ENCODE measurements around the gene AMER1. TPM values are rescaled to one million over a fixed set of nuclear protein-coding genes. Genes with fewer than 3 reads are reported as not detected.

Gene AMER1
- total RNA-seq, 4 donors from 2014 or later = 3.4 to 9.5 (median 7.2) TPM

DNA sequence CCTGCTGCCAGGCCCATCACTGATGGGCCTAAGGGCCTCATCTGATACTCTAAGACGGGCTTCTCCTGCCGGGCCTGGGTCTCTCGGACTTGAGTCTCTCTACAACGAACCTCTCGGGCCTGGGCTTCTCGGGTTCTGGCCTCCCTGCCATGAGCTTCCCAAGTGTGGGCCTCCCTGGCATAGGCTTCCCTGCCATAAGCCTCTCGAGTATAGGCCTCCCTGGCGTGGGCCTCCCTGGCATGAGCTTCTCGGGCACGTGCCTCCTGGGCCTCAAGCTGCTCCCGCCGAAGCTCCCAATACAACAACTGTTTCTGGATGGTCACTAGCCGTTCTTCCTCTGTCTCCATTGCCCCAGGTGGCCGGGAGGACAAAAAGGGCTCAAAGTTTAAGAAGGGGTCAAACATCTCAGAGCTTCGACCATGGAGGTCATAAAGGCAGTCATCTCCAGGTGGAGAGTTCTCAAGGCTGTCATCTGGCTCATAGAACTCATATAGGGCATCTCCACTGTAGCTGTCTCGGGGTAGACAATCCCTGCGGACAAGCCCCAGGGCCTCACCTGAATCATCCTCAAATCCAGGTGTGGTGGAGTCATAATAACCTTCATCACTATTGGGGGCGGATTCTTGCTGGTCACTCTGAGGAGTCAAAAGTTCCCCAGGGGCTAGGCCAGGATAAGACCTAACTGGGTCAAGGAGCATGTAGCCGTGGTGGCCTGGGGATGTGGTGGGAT is 14.1 kb downstream of the AMER1 start:
- Histone ChIP-seq H3K27ac (no peak overlapping the region), H3K4me3 (no peak overlapping the region), H3K36me3 (peaks cover 0 to 38% of the 10 kb centered on the region in 2 donors), H3K27me3 (no peaks in the 10 kb centered on the region), H3K4me1 (no peaks in the 10 kb centered on the region), H3K9me3 (no peaks in the 10 kb centered on the region)
- WGBS, 2 donors (ENCODE audit: low coverage in 1 of 2) = 90 to 92% methylated on average over 2 of the region's 19 CpGs
- TF ChIP-seq EP300 (IDR thresholded peaks at IDR 0.05) (no peak), POLR2A (IDR thresholded peaks at IDR 0.05) (no peak), POLR2AphosphoS5 (IDR thresholded peaks at IDR 0.05) (no peak)
- TF ChIP-seq, protein P1, sequence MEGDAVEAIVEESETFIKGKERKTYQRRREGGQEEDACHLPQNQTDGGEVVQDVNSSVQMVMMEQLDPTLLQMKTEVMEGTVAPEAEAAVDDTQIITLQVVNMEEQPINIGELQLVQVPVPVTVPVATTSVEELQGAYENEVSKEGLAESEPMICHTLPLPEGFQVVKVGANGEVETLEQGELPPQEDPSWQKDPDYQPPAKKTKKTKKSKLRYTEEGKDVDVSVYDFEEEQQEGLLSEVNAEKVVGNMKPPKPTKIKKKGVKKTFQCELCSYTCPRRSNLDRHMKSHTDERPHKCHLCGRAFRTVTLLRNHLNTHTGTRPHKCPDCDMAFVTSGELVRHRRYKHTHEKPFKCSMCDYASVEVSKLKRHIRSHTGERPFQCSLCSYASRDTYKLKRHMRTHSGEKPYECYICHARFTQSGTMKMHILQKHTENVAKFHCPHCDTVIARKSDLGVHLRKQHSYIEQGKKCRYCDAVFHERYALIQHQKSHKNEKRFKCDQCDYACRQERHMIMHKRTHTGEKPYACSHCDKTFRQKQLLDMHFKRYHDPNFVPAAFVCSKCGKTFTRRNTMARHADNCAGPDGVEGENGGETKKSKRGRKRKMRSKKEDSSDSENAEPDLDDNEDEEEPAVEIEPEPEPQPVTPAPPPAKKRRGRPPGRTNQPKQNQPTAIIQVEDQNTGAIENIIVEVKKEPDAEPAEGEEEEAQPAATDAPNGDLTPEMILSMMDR (IDR thresholded peaks at IDR 0.05) = no peak
- ATAC-seq = no peak

DNA sequence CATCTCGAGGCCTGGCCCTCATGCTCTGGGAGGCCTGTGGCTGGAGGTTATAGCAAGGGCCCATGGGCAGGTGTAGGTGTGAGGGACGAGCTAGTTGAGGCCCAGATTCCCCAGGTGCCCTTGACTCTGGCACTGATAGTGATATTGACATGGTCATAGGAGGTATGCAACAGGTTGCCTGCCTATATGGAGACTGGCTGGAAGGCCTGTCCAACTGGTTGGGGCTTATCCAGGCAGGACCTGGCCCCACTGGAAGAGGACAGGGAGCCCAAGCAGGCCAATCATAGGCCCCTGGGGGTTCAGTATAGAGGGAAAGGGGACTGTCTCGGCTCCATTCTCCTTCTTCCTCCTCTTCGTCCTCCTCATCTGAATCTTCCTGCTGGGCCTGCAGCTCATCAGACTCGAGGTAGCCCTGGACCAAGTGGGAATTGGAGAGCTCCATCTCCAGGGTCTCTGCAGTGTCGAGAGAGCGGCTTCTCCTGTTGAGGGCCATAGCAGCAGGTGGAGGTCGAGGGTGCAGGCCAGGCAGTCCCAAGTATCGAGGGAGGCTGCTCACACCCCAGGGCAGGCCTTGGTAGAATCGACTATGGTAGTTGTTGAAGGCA is 15.3 kb downstream of the AMER1 start:
- Histone ChIP-seq H3K27me3 (no peaks in the 10 kb centered on the region), H3K27ac (no peak overlapping the region), H3K36me3 (peaks cover 0 to 38% of the 10 kb centered on the region in 2 donors), H3K4me1 (no peaks in the 10 kb centered on the region), H3K4me3 (no peak overlapping the region), H3K9me3 (no peaks in the 10 kb centered on the region)
- WGBS, 2 donors (ENCODE audit: low coverage in 1 of 2) = no CpG with 5 or more reads among the region's 10 CpGs
- ATAC-seq = no peak
- no peak for TF ChIP-seq POLR2A (IDR thresholded peaks at IDR 0.05)

DNA sequence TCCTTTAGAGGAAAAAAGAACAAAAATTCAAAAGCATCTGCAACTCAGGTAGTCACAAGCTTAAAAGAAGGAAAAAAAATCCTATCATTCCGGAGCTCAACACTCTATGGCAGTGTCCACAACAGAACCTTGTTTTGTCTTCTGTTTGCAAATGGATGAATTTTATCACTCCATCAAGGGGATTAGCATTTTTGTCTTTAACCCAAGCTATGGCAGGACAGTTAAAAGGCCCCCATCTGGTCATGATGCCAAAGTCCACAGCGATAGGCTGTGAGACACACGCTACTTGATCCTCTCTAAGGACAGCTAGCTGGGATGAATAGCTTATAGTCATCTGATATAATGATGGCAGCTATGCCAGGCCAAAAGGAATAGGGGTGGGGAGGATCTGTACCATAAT is 16.6 kb downstream of the AMER1 start:
- no peaks in the 10 kb centered on the region for H3K27me3 ChIP-seq
- no peak overlapping the region for H3K27ac ChIP-seq
- peaks cover 0 to 38% of the 10 kb centered on the region in 2 donors for H3K36me3 ChIP-seq
- H3K9me3 ChIP-seq = no peaks in the 10 kb centered on the region
- 84 to 100% methylated on average over 1 to 2 of the region's 3 CpGs for WGBS, 2 donors (ENCODE audit: low coverage in 1 of 2)
- no peak overlapping the region for H3K4me3 ChIP-seq
- H3K4me1 ChIP-seq = no peaks in the 10 kb centered on the region
- TF ChIP-seq EP300 (IDR thresholded peaks at IDR 0.05) (no peak), POLR2A (IDR thresholded peaks at IDR 0.05) (no peak), POLR2AphosphoS5 (IDR thresholded peaks at IDR 0.05) (no peak)
- TF ChIP-seq, protein P1 (IDR thresholded peaks at IDR 0.05) = no peak
- no peak for ATAC-seq

DNA sequence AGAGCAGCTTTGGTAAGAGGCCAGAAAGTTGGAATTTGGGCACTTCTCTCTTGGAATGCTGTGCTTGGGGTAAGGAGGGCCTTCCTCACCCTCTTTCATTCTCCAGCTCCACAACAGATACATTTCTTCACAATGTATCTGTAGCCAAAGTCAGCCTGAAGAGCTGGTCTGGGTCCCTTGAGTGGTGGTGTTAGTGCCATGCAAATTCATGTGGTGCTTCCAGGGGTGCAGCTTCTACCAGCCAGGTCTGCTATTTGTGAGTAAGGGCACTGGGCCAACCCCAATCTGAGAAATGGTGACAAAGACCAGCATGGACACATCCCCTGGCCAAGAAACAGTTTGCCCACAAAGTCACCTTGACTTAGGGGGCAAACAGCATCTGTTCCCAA is 17.8 kb downstream of the AMER1 start:
- TF ChIP-seq EP300 (IDR thresholded peaks at IDR 0.05) (no peak), POLR2AphosphoS5 (IDR thresholded peaks at IDR 0.05) (no peak), POLR2A (IDR thresholded peaks at IDR 0.05) (no peak)
- TF ChIP-seq, protein P1 (IDR thresholded peaks at IDR 0.05) = no peak
- H3K9me3 ChIP-seq = no peaks in the 10 kb centered on the region
- H3K4me3 ChIP-seq = no peak overlapping the region
- peaks cover 0 to 33% of the 10 kb centered on the region in 2 donors for H3K36me3 ChIP-seq
- no peaks in the 10 kb centered on the region for H3K4me1 ChIP-seq
- H3K27me3 ChIP-seq = no peaks in the 10 kb centered on the region
- H3K27ac ChIP-seq = no peak overlapping the region
- ATAC-seq = no peak

DNA sequence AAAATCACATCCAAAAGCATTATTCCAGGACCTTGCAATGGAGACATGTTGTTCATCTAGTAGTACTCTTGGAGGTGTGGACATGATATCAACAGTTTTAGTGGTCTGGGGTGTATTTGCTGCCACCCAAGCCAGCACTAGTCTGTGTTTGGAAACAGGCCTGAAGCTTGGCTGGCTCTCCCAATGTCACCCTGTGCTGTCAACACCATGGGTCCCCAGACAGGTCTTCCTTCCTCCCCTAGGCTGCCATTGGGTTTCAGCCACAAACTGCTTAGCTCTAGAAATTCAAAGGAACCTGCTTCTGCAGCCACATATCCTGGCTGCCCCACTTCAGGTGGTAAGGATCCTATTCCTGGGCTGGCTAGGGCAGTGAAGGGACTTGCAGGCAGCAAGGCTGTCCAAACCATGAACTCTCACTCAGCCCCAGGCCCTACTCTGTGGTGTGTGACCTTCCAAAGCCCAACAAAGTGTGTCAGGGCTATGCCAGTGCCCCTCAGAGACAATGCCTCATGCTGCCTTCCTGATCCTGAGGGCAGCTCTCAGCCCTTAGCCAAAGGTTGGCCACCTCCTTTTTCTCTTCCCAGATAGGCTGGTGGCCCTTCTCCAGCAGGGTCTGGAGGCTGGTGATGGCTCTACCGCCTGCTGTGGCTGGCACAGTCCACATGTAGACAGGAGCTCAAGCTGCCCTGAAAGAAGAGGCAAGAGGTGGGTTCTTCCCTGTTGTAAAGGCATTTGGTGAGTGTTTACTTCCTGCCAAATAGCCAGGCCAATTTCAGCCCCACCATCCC is 18.3 kb downstream of the AMER1 start:
- Histone ChIP-seq H3K27ac (no peak overlapping the region), H3K4me1 (no peaks in the 10 kb centered on the region), H3K4me3 (no peak overlapping the region), H3K36me3 (peaks cover 0 to 27% of the 10 kb centered on the region in 2 donors), H3K27me3 (no peaks in the 10 kb centered on the region), H3K9me3 (no peaks in the 10 kb centered on the region)
- no peak for ATAC-seq
- TF ChIP-seq, protein P1 (IDR thresholded peaks at IDR 0.05) = no peak
- no peak for TF ChIP-seq EP300 (IDR thresholded peaks at IDR 0.05)
- no peak for TF ChIP-seq POLR2A (IDR thresholded peaks at IDR 0.05)
- TF ChIP-seq POLR2AphosphoS5 (IDR thresholded peaks at IDR 0.05) = no peak
- WGBS, 2 donors (ENCODE audit: low coverage in 1 of 2) = 20% methylated on average over 1 of the region's 1 CpG; no CpG with 5 or more reads in 1 of the 2 donors

Data from gastroesophageal sphincter (tissue), 4 donors.